IPS-NIHi7 (cell line): Measurements from ENCODE around the gene AGBL4.
"Not testable (repeated sequence)": the region's sequence is repeated elsewhere in the genome, so short reads cannot be mapped to it uniquely, and the experiment has no call there.

Experiments used
- DNase-seq: peaks from one replicate; pipeline ENCODE4 v3.0.0; 2012; ENCODE audit warnings: mixed read lengths; ENCODE audit errors: extremely low spot score

The AGBL4 gene

GRCh38 chr1:49435291-49435690 is 588.5 kb downstream of the AGBL4 start:
- DNase-seq, result no peak

- DNase-seq, result no peak
These were observed 599.0 kb downstream of the AGBL4 start for GRCh38 chr1:49424782-49425181.

- no peak for DNase-seq
These were observed 607.0 kb downstream of the AGBL4 start for GRCh38 chr1:49416758-49417157.

GRCh38 chr1:49408346-49408745 is 615.4 kb downstream of the AGBL4 start:
- DNase-seq, result no peak

GRCh38 chr1:49397086-49397485 is 626.7 kb downstream of the AGBL4 start:
- no peak for DNase-seq

- DNase-seq, result no peak
These were observed 629.6 kb downstream of the AGBL4 start for GRCh38 chr1:49394200-49394599.

GRCh38 chr1:49389699-49390098 is 634.1 kb downstream of the AGBL4 start:
- no peak for DNase-seq

GRCh38 chr1:49364676-49365075 is 659.1 kb downstream of the AGBL4 start:
- DNase-seq, result no peak

- DNase-seq, result no peak
These were observed 660.1 kb downstream of the AGBL4 start for GRCh38 chr1:49363628-49364027.

- no peak for DNase-seq
These were observed 665.7 kb downstream of the AGBL4 start for GRCh38 chr1:49358036-49358435.

- peak; percentile 14 for DNase-seq
These were observed 667.2 kb downstream of the AGBL4 start for GRCh38 chr1:49356594-49356993.

- DNase-seq, result no peak
These were observed 672.0 kb downstream of the AGBL4 start for GRCh38 chr1:49351768-49352167.

- DNase-seq, result no peak
These were observed 676.9 kb downstream of the AGBL4 start for GRCh38 chr1:49346767-49347349.

GRCh38 chr1:49340576-49340975 is 683.2 kb downstream of the AGBL4 start:
- no peak for DNase-seq

- DNase-seq, result no peak
These were observed 684.7 kb downstream of the AGBL4 start for GRCh38 chr1:49339043-49339442.

- no peak for DNase-seq
These were observed 686.5 kb downstream of the AGBL4 start for GRCh38 chr1:49337251-49337650.

- no peak for DNase-seq
These were observed 689.8 kb downstream of the AGBL4 start for GRCh38 chr1:49333906-49334305.

- DNase-seq, result no peak
These were observed 692.5 kb downstream of the AGBL4 start for GRCh38 chr1:49331066-49331852.

- DNase-seq, result no peak
These were observed 699.7 kb downstream of the AGBL4 start for GRCh38 chr1:49323925-49324540.

- not testable (repeated sequence) for DNase-seq
These were observed 703.3 kb downstream of the AGBL4 start for GRCh38 chr1:49320493-49320892.

- no peak for DNase-seq
These were observed 704.3 kb downstream of the AGBL4 start for GRCh38 chr1:49319426-49319963.

- no peak for DNase-seq
These were observed 705.5 kb downstream of the AGBL4 start for GRCh38 chr1:49318218-49318617.

- DNase-seq, result no peak
These were observed 716.3 kb downstream of the AGBL4 start for GRCh38 chr1:49307457-49307856.
